H1 (cell line): ENCODE measurements around the gene PPP1R14B.

Experiments
- BRCA1 ChIP-seq: IDR thresholded peaks from 2 replicates; pipeline ENCODE4 v1.6.1; 2012; ENCODE audit warnings: low read depth, low read length, improper control_type of control experiment
- CEBPB ChIP-seq: IDR thresholded peaks from 2 replicates; pipeline ENCODE4 v1.6.1; 2012; ENCODE audit warnings: low read depth, low read length
- CREB1 ChIP-seq: IDR thresholded peaks from 2 replicates; pipeline ENCODE4 v1.6.1; 2012; ENCODE audit warnings: inconsistent platforms
- JUND ChIP-seq: IDR thresholded peaks from 2 replicates; pipeline ENCODE4 v1.6.1; 2011; ENCODE audit warnings: mild to moderate bottlenecking, improper control_type of control experiment, low read length
- POLR2A ChIP-seq, 2 experiments: IDR thresholded peaks; 1 replicate in 1 of 2; 2 replicates in 1 of 2; pipeline ENCODE4 v1.6.1; 2011; ENCODE audit warnings: low read depth in 2 of 2, low read length in 2 of 2, mild to moderate bottlenecking in 2 of 2; ENCODE audit errors: control extremely low read depth in 1 of 2
- POLR2AphosphoS5 ChIP-seq: IDR thresholded peaks from 2 replicates; pipeline ENCODE4 v1.6.1; 2011; ENCODE audit warnings: low read depth, low read length
- ZNF274 ChIP-seq: IDR thresholded peaks from 2 replicates; pipeline ENCODE4 v1.7.0; 2012; ENCODE audit warnings: low read length, borderline replicate concordance; ENCODE audit errors: extremely low read depth
- TF ChIP-seq, protein P1 (sequence below): IDR thresholded peaks from 2 replicates; pipeline ENCODE4 v1.6.1; 2011; ENCODE audit warnings: low read length, improper control_type of control experiment
- TF ChIP-seq, protein P2 (sequence below), 3 experiments: IDR thresholded peaks; 1 replicate in 2 of 3; 2 replicates in 1 of 3; pipeline versions ENCODE4 v1.5.1 to v1.6.1; 2011; ENCODE audit warnings: low read length in 3 of 3, mild to moderate bottlenecking in 3 of 3, inconsistent platforms in 2 of 3, low read depth in 1 of 3, moderate library complexity in 1 of 3; ENCODE audit not compliant: insufficient read depth in 1 of 3; ENCODE audit errors: control extremely low read depth in 1 of 3
- TF ChIP-seq, protein P3 (sequence below): IDR thresholded peaks from 2 replicates; pipeline ENCODE4 v1.6.1; 2011; ENCODE audit warnings: low read depth, mild to moderate bottlenecking, low read length; ENCODE audit not compliant: insufficient read depth

DNA sequence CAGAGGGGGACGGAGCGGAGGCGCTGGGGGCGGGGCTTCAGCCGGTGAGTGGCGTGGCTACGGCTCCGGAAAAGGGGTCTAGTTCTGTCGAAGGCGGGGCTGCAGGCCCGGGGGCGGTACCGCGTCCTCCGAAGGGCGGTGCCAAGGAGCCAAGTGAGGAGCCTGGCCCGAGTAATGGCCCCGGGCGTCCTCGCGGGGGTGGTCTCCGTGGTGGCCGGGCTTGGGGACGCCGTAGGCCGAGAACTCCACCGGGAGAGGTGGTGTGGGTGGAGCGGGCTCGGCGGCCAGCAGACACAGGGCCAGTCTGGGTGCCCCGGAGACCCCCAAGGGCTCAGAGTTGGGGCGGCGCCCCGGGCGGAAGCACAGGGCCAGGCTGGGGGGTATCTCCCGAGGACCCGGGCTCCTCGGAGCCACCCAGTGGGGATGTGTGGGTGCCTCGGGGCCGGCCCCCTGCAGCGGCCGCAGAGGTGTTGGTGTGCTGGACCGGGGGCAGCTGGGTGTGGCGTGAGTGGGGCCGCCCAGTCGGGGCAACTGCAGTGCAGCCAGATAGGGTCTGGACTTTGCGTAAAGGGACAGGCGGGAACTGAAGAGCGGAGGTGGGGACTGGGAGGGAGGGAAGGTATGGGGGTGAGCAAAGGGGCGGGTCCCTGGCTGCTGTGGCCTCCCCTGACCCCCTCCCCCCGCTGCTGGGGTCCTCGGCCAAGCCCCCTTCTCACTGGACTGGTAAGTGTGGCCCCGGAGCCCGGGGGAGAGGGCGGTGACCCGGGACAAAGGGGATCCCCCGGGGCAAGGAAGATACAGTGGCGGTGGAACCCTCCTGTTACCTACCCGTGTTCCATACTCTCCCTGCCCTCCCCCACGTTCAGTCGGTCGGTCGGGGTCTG, 5.0 kb downstream of the PPP1R14B start:
- no peak; the same call in 1 of the 2 replicates for TF ChIP-seq CREB1
- no peak for TF ChIP-seq ZNF274
- no peak for TF ChIP-seq BRCA1
- TF ChIP-seq, protein P1, sequence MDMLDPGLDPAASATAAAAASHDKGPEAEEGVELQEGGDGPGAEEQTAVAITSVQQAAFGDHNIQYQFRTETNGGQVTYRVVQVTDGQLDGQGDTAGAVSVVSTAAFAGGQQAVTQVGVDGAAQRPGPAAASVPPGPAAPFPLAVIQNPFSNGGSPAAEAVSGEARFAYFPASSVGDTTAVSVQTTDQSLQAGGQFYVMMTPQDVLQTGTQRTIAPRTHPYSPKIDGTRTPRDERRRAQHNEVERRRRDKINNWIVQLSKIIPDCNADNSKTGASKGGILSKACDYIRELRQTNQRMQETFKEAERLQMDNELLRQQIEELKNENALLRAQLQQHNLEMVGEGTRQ = no peak
- TF ChIP-seq, protein P2, sequence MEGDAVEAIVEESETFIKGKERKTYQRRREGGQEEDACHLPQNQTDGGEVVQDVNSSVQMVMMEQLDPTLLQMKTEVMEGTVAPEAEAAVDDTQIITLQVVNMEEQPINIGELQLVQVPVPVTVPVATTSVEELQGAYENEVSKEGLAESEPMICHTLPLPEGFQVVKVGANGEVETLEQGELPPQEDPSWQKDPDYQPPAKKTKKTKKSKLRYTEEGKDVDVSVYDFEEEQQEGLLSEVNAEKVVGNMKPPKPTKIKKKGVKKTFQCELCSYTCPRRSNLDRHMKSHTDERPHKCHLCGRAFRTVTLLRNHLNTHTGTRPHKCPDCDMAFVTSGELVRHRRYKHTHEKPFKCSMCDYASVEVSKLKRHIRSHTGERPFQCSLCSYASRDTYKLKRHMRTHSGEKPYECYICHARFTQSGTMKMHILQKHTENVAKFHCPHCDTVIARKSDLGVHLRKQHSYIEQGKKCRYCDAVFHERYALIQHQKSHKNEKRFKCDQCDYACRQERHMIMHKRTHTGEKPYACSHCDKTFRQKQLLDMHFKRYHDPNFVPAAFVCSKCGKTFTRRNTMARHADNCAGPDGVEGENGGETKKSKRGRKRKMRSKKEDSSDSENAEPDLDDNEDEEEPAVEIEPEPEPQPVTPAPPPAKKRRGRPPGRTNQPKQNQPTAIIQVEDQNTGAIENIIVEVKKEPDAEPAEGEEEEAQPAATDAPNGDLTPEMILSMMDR (IDR thresholded peaks at IDR 0.05; ENCODE audit: control extremely low read depth in 1 of 3, insufficient read depth in 1 of 3, low read depth in 1 of 3, low read length in 3 of 3) = no peak
- TF ChIP-seq POLR2AphosphoS5 = peak; percentile 4; the same call in 1 of the 2 replicates
- no peak for TF ChIP-seq CEBPB
- TF ChIP-seq, protein P3, sequence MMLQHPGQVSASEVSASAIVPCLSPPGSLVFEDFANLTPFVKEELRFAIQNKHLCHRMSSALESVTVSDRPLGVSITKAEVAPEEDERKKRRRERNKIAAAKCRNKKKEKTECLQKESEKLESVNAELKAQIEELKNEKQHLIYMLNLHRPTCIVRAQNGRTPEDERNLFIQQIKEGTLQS = no peak
- no peak for TF ChIP-seq JUND
- TF ChIP-seq POLR2A (IDR thresholded peaks at IDR 0.05; ENCODE audit: control extremely low read depth in 1 of 2, low read depth in 2 of 2, low read length in 2 of 2) = peak in 1 of 2 experiments; percentile 54; a peak in 2 of 3 replicates
